Measurements from ENCODE around the gene C13orf42. TPM values are rescaled to one million over a fixed set of nuclear protein-coding genes. Genes with fewer than 3 reads are reported as not detected.

C13orf42 gene
- not detected in 2 replicates for total RNA-seq

DNA sequence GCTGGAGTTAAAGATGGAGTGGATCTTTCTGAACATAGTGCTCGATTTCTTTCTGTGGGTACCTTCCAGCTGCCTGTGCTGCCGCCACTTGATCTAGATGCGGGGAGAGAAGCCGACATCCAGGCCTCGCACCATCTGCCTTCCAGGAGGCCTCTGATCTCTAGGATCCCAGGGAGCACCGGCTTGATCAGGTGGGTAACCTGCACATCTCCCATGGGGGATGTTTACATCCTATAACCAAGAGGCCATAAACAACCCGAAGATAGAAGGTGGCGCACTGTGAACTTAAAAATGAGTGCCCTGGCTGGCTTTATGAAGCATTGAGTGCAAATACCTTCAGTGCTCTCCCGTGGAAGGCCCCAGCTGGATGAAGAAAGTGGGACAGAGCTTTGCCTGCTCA, at the start of gene C13orf42:
TSS of gene C13orf42 (minus strand) at position 101 of the 400 bp plus-strand sequence. CDS start at position 36, 65 bp downstream.

Other genes with a start within 250 kb of the C13orf42 start
- 39.8 and 44.5 TPM in 2 replicates for gene RNASEH2B, start 201.5 kb downstream of the C13orf42 start, total RNA-seq
- gene FAM124A, start 111.1 kb upstream of the C13orf42 start, total RNA-seq: 2.9 and 3.2 TPM in 2 replicates
- not detected in 2 replicates for gene SERPINE3, start 228.4 kb upstream of the C13orf42 start, total RNA-seq

All from myometrial cell (primary cell).